Fibroblast of skin of back (primary cell): ENCODE results near the gene YIPF2.
"Not testable (repeated sequence)": the region's sequence is repeated elsewhere in the genome, so short reads cannot be mapped to it uniquely, and the experiment has no call there.

ENCODE experiments used
- DNase-seq: peaks from one replicate; pipeline ENCODE4 v3.0.0-alpha.2; 2013

Gene YIPF2

DNA sequence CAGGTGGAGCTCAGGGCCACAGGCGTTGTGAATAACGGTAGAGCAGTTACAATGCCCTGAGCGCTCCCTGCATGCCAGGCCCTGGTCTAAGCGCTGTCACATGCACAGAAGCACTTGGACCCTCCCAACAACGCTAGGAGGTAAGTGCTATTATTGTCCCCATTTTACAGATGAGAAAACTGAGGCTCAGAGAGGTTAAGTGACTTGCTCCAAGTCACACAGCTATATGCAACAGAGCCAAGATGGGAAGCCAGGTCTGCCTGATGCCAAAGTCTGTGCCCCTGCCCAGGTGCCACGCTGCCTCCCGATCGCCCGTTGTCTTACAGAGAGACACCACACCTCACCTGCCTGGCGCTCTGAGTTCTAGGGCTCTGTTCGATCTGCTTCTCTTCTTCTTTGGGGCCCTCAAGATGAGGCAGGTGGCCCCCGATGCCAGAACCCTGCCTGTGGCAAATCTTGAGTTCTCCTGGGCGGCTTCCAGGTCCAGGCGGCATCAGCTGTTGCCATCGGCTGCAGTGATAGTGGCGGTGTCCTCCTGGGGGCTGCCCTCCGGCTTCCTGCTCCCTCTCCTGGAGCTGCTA is 20.0 kb downstream of the YIPF2 start:
- DNase-seq, result no peak

DNA sequence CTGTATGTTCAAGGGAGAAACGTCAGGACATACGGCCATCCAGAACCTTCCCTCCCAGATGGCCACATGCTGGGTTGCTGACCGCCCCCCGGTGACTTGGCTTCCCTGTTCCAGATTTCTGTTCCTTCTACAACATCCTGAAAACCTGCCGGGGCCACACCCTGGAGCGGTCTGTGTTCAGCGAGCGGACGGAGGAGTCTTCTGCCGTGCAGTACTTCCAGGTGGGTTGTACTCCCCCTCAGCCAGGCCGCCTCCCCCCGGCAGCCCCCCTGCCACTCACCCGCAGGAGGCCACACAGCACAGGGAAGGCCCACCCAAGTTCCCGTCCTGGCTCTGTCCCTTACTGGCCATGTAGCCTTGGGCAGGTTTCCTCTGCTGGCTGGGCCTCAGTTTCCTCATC is 20.5 kb downstream of the YIPF2 start:
- DNase-seq, result no peak

DNA sequence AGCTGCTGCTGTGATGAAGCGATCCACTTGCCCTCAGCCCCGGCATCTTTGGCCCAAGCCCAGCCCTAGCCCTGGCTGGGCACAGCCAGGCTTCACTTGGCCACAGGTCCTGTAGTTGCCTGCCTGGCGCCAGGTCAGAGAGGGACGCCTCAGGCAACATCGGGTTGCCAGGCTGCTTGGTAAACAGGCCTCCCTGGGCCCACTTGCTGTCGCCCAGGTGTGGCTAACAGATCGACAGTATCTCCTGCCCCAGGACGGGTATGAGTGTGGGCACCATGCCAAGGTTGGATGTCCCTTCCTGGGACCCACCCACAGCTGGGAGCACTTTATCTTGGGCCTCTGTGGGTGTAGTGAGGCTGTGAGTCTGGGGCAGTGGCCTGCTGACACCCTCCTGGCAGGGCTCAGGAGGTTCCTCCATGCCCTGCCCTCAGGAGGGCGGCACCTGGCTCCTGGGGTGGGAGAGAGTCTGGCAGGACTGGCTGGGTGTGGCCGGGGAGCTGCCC is 29.2 kb downstream of the YIPF2 start:
- no peak for DNase-seq

DNA sequence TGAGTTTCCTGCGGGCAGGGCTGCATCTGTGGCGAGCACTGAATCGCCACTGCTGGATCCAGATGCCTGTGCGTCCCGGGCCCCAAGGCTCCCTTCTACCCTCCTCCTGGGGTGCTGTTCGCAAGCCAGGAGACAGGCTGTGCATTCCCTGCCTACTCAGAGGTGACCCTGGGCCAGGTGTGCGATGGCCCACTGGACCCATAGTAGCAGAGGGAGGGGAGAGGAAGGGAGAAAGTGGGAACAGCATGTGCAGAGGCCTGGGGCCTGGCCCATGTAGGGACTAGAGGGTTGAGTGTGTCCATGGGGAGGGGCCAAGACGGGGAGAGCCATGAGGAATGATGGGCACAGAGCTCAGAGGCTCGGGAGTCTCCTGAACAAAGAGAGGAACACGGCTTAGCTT is 29.8 kb downstream of the YIPF2 start:
- DNase-seq, result no peak

DNA sequence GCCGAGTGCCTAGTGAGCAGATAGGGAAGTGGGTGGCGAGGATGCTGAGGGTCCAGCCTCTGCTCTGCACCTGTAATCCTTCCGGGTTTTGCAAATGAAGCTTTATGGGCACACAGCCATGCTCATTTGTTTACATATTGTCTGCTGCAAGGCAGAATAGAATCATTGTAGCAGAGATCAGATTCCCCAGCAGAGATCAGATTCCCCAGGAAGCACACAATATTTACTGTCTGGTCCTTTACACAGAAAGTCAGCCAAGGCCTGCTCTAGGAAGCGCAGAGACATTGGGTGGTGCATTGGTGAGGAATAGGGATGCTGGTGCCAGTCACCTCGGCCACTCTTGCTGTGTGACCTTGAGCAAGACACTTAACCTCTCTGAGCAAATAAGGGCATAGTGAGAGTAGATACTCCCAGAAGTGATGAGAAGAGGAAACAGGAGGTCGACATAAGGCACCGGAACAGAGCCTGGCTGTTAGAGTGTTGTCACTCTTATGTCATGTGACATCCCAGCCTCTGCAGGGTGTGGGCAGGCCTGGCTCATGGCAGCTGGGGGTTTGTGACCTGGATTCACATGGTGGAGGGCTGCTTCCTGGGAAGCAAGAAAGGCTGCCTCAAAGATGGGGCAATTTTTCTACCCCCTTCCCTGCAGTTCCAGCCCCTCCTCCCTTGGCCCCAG is 31.4 kb downstream of the YIPF2 start:
- DNase-seq, result no peak

DNA sequence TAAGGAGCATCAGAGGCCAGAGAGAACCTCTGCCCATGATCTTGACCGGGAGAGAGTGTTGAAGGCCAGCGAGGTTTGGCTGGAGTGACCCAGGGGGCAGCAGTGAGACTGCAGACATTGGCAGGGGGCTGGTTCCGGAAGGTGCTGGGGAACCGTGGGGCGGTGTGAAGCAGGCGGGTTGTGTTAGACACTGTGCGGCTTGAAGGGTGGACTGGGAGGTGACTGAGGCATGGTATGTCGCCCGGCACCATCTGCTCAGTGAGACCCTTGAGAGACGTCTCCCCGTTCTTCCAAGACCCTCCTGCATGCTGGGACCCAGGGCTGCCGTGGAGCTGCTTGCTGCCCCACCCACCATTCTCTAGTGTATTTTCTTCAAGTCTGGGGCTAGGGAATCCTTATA is 32.5 kb downstream of the YIPF2 start:
- DNase-seq, result no peak

DNA sequence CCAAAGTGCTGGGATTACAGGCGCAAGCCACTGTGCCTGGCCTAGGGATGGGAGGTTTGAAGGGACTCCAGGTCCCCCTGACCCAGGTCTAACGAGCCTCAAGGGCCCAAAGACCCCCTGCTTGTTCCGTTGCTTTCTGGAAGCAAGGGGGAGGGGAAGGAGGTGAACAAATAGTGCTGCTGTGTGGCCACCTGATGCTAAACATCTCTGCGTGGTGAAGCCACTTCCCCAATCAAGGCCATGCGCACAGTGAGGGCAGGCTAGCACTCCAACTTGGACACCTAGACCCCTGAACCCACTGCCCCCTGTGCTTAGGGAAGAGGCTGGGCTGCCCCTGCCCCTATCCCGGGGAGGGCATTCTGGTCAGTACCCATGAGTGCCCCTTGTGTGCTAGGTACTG is 33.1 kb downstream of the YIPF2 start:
- no peak for DNase-seq

DNA sequence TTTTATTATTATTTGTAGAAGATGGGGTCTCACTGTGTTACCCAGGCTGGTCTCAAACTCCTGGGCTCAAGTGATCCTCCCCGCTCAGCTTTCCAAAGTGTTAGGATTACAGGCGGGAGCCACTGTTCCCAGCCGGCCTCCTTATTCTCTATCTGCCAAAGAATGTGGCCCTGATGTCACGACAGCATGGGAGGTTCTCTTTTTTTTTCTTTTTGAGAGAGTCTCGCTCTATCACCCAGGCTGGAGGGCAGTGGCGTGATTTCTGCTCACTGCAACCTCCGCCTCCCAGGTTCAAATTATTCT is 33.6 kb downstream of the YIPF2 start:
- DNase-seq, result no peak

DNA sequence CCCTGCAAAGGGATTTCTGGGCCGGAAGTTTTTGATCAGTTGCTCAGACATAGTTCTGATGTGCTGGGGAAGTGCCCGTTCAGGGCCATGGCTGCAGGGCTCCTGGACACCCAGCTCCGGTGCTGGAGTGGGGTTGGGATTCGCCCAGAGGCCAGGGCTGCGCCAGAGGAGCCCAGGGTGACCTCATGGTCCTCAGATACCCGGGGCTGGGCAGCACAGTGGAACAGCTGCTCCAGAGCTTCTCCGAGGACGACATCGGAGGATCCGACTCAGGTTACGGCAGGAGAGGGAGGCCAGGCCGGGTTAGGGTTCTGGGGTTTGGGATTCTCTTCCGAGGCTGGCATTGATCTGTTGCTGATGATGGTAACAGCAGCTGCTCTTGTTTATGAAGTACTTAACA is 36.2 kb downstream of the YIPF2 start:
- no peak for DNase-seq

DNA sequence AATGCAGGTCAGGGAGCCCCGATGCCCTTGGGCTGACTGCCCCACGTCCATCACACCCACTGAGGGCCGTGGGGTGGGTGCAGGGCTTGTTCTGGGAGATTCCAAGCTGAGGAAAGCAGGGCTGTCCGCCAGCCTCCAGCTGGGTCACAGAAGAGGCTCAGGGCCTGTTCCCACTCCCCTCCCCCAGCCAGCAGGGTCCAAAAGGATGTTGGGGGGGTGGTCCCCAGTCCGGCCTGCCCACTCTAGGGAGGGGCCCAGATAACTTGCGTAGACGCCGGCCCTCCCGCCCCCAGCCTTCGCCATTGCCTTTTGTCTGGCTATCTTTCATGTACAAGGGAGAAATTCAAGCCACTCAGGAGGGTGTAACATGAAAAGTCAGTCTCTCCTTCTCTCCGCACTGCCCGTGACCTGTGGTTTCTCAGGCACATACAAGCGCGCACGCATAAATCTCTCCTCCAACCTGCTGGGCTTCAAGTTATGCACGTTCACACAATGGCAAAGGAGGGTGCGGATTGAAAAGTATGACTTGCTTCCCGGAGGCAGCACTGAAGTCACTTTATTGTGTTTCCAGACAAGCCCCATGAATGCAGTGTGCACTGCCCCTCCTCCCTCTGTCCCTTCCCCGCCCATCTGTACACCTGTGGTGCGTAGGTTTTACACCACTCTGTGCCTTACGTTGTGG is 36.9 kb downstream of the YIPF2 start:
- DNase-seq, result no peak

DNA sequence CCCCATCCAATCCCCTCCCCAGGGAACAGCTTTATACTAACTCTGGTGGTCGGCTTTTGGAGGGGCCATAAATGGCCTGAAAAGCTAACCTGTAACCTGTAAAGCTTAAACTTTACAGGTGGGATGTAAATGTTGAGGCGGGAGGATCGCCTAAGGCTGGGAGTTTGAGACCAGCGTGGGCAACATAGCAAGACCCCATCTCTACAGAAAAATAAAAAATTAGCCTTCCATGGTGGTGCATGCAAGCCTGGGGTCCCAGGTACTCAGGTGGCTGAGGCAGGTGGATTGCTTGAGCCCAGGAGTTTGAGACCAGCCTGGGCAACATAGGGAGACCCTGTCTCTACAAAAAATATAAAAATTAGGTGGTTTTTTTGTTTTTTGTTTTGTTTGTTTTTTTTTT is 38.6 kb downstream of the YIPF2 start:
- DNase-seq, result no peak

DNA sequence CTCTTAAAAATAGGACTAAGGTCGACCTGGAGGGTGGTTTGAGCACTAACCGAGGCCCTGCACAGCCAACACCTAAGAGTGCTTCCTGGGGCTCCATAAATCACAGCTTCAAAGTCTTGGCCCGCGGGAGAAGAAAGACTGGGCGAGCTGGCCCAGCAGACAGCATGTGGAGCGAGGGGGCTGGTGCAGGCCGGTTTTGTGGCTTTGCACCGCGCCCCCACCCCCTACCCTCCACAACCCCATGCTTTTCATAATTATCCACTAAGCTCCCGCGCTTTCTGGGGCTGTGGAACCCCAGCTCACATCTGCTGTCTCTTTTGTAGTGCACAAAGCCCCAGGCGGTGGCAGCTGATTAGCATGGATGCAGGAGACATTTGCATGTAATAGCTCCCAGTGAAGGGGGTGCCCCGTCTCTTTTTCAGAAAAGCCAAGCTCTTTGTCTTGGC is 40.0 kb downstream of the YIPF2 start:
- no peak for DNase-seq

DNA sequence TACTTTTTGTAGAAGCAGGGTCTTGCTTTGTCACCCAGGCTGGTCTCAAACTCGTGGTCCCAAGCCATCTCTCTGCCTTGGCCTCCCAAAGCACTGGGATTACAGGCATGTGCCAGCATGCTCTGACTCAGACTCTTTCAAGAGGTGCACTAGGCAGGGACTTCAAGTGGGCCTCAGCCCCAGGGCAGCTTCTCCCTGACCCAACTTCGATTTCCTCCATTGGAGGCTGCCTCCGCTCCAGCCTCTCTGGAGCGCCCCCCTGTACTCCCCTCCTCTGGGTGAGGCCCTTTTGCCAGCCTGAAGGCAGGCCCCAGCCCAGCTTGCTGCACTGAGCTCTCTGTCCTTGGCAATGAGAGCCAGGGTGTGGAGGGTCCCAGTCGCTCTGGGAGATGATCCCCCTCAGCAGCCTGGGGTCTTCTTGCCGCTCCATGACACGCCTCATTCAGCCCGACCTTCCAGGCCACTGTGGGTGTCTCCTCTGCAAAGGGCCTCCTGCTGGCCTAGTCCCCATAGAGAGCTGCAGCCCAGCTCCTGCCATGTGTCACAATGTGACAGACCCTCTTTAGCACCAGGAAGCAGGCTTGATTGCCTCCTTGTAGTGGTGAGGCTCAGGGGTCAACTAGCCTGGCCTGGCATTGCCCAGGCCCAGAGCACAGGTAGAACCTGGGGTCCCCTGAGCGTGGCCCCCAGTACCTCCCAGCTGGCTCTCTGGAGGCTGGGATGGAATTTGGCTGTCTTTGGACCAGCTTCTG is 40.6 kb downstream of the YIPF2 start:
- DNase-seq, result peak; percentile 18

DNA sequence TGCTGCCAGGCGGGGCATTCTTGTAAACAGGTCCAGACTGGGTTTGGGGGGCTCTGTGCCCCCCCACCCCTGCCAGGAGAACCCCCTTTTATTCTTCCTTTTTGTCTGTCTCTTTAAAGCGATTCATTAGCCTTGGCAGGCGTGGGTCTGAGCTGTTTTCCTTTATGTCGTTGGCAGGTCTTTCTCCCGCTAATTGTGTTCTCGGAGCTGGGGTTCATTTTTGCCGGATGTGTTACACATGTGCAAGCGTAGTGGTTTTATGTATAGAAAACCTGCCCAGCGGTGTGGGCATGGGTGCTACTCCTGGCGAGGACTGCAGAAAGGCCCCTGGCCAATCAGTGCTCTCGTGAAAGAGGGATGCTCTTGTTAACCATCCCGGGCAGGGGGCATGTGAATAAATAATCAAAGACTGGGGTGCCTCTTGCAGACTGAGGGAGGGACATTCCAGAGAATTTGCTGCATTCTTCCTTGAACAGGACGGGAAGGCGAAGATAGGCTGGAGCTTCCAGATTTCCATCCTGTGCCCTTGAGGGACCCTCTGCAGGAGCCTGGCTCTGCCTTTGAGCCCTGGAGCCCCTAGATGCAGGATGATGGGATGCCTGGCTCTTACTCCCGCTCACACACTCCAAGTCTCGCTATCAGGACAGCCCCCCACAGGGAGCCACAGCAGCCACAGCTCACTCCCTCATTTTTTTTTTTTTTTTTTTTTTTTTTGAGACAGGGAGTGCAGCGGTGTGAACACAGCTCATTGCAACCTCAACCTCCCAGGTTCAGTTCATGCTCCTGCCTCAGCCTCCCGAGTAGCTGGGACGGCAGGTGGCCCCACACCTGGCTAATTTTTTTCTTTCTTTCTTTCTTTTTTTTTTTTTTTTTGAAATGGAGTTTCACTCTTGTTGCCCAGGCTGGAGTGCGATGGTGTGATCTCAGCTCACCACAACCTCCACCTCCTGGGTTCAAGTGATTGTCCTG is 43.0 kb downstream of the YIPF2 start:
- DNase-seq, result peak; percentile 22

DNA sequence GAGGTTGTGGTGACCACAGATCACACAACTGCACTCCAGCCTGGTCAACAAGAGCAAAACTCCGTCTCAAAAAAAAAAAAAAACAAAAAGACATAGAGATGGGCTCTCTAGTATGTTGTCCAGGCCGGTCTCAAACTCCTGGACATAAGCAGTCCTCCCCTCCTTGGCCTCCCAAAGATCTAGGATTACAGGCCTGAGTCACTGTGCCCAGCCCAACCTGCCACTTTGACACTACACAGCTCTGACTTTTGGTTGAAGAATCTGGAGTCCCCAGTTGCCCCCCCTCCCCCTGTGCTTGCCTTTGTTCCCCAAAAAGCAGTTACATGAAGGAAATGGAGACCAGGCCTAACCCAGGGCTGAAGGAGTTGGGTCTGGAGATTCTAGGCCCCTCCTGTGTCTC is 44.2 kb downstream of the YIPF2 start:
- peak; percentile 80 for DNase-seq

DNA sequence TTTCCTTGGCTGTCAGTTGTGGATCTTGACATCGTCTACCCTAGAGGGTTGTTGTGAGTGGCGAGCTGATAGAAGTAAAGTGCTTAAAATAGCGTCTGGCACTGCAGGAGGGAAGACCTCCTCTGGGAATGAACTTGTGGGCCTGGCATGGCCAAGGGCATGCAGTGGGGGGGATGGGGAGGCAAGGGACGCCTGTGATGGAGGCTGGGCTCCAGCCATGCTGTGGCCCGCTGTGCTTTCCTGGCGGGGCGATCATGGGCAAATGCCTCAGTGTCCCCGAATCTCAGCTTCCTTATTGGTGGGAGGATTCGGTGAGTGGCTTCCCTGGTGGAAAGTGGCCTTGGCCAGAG is 46.4 kb downstream of the YIPF2 start:
- DNase-seq, result no peak

DNA sequence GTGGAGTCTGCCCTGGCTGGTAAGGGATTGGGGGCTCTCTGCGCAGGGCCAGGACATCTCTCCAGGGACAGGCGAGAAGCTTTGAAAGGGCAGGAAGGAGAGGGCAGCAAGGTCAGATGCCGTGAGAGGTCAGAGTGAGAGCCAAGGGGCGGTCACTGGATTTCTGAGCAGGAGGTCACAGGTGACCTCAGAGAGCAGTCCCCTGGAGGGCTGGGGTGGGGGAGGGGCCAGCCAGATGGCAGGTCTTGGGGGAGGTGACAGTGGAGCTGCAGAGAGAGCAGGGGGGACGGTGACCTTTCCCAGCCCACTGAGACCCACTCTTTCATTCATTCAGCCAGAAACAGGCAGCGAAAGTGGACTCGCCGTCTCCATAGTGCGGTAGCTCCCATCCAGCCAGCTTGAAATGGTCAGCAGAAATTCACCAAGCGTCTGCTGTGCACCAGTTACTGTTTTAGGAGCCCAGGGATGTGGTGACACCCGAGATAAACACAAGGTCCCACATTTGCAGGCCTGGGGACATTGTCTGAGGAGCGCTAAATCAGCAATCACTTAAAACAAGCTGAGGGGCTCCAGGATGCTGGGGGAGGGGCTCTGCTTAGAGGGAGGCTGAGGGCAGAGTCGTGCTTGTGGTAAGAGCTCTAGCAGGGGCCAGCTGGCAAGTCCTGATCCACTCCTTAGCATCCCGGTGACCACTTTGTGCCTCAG is 46.9 kb downstream of the YIPF2 start:
- DNase-seq, result no peak

DNA sequence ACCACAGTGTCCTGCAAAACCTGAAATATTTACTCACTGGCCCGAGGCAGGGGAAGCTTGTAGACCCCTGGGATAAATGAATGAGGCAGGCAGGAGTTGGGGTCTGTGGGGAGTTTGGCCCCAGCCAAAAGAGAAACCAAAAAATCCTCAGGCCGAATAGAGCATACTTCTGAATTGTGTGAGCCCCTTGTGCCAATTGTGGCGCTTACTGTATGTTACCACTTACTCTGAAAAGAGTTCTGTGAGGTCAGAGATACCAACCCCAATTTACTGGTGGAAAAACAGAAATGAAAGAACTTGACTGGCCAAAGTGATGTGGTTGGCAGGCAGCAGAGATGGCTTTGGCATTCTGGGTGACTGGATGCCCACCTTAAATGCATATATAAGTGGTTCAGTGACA is 50.2 kb downstream of the YIPF2 start:
- DNase-seq, result no peak

DNA sequence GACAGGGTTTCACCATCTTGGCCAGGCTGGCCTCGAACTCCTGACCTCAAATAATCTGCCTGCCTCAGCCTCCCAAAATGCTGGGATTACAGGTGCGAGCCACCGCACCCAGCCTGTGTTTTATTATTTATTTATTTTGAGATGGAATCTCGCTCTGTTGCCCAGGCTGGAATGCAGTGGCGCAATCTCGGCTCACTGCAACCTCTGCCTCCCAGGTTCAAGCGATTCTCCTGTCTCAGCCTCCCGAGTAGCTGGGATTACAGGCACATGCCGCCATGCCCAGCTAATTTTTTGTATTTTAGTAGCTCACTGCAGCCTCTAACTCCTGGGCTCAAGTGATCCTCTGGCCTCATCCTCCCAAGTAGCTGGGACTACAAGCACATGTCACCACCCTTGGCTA is 50.8 kb downstream of the YIPF2 start:
- not testable (repeated sequence) for DNase-seq

DNA sequence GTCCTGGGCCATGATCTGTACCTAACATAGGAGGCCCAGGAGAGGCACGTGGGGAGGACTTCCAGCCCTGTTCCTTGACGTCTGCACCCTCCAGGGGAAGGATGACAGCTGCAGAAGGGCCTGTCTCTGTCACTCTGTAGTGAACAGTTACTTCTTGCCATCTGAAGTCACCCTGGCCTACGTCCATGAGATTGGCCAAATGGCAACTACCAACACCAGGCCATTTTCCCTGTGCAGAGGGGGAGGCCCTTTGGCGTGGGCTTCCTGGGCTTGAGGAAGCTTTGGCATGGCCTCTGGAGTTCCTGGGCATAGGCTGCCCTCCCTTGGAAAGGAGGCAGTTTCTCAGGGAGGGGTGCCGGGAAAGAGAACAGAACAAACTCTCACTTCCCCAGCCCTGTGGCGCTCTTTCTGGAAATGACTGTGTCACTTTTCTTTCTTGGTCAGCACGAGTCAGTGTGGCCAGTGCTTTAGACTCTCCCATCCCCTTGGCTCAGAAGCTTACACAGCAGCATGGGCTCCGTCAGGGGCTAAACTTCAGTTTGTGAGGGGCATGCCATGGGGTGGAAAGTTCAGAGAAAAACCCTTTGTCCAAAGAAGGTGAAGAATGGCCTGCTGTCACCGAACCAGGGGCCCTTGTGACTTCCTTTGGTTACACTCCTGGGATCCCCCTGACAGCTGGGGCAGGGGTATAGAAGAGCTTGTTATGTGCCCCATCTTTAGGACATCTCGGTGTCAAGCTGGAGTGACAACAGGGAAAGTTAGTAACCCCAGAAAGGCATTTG is 51.8 kb downstream of the YIPF2 start:
- DNase-seq, result no peak

DNA sequence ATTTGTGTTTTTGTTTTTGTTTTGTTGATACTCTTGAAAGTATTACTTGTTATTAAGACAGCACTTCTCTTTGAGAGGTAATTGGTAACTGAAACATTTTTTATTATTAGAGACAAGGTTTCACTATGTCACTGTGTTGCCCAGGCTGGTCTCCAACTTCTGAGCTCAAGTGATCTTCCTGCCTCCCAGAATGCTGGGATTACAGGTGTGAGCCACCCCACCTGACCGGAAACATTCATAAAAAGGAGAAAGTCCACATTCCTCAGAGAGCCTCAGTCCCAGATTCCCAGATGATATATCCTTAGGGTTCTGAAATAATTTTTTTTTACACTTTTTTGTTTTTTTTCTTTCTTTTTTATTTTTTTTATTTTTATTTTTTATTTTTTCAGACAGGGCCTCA is 54.4 kb downstream of the YIPF2 start:
- no peak for DNase-seq
